Heart left ventricle (tissue), 16 donors: ENCODE measurements around the gene KIAA0753. TPM values are rescaled to one million over a fixed set of nuclear protein-coding genes. Genes with fewer than 3 reads are reported as not detected.

Source experiments
- ATAC-seq, 4 donors: fragments of 200-7000 bp; cut with Tn5 transposase; one replicate each; pipeline ENCODE4 v1.9.1; 2020 to 2022; ENCODE audit warnings: moderate library complexity in 4 of 4, mild to moderate bottlenecking in 3 of 4, moderate number of reproducible peaks in 1 of 4
- DNase-seq, 5 donors: peaks; one replicate each; pipeline ENCODE4 v3.0.0-alpha.2; 2020
- H3K27ac ChIP-seq, 12 donors: fragments of 200-600 bp; sonication (generic) in 4 of 12; one replicate each; pipeline versions ENCODE4 v1.5.0 to v1.8.0; 2016 to 2022; ENCODE audit warnings: mild to moderate bottlenecking in 2 of 12
- H3K27me3 ChIP-seq, 9 donors: fragments of 200-600 bp; sonication (generic) in 2 of 9; one replicate each; pipeline versions ENCODE4 v1.5.1 to v1.8.0; 2016 to 2022; ENCODE audit warnings: mild to moderate bottlenecking in 3 of 9
- H3K36me3 ChIP-seq, 9 donors: fragments of 200-600 bp; sonication (generic) in 2 of 9; one replicate each; pipeline versions ENCODE4 v1.5.0 to v1.8.0; 2018 to 2022; ENCODE audit warnings: mild to moderate bottlenecking in 2 of 9
- H3K4me1 ChIP-seq, 12 donors: fragments of 200-600 bp; sonication (generic) in 4 of 12; one replicate each; pipeline versions ENCODE4 v1.5.0 to v1.8.0; 2016 to 2022; ENCODE audit warnings: mild to moderate bottlenecking in 3 of 12
- H3K4me3 ChIP-seq, 12 donors: fragments of 200-600 bp; sonication (generic) in 4 of 12; one replicate each; pipeline versions ENCODE4 v1.5.0 to v1.8.0; 2017 to 2022; ENCODE audit warnings: mild to moderate bottlenecking in 9 of 12, moderate library complexity in 4 of 12
- H3K9me3 ChIP-seq, 12 donors: fragments of 200-600 bp; sonication (generic) in 4 of 12; one replicate each; pipeline versions ENCODE4 v1.5.0 to v1.8.0; 2016 to 2022; ENCODE audit warnings: mild to moderate bottlenecking in 1 of 12
- POLR2A ChIP-seq, 2 donors: fragments of 450-650 bp; IDR thresholded peaks; one replicate each; pipeline ENCODE4 v1.6.1; 2017; ENCODE audit warnings: antibody characterized with exemption in 2 of 2, mild to moderate bottlenecking in 2 of 2, moderate library complexity in 2 of 2
- WGBS, 4 donors: extraction: QIAGEN DNeasy Blood & Tissue Kit in 2 of 4; methylation state at CpG; one replicate each; pipeline versions ENCODE4 v1.1.5 to v1.1.7; 2013 to 2018; 5-methylcytosine and 5-hydroxymethylcytosine counted together
- intact Hi-C, 10 donors: fragments of 100-400 bp; cut with DNase I; formaldehyde crosslinking; loops; one replicate each; pipeline versions ENCODE4 v1.11.1 to v1.14.2; 2022
- polyA plus RNA-seq, 2 donors: library from polyadenylated mRNA; stranded (reverse); fragments of 200-250 nt; gene quantifications; one replicate each; pipeline ENCODE4 v1.2.3, GENCODE V29; 2013
- total RNA-seq, 9 donors: library from RNA; depleted of rRNA in 2 of 9; stranded (reverse); fragments of >200 nt in 2 of 9; fragmentation: NEBNext Ultra II Directional in 3 of 9; extraction: Animal tissue kit (Norgen Biotek cat#: 25700) in 3 of 9; gene quantifications; one replicate each; pipeline versions ENCODE4 v1.1.0 to v1.2.4, GENCODE V29; 2016 to 2023
- TF ChIP-seq, protein P1 (sequence below), 12 donors: fragments of 200-600 bp; sonication (generic) in 4 of 12; IDR thresholded peaks; one replicate each; pipeline versions ENCODE4 v1.5.0 to v1.8.0; 2018 to 2022; ENCODE audit warnings: antibody characterized with exemption in 12 of 12, mild to moderate bottlenecking in 5 of 12
- donor health status: ischemic (EF 13 %, LVEDD 7.1; RV severe dilation, severe dysfunction).
- donor health status: healthy with polysubstance abuse.
- donor health status: DM: no; HTN: yes; CAD: no.
- donor health status: DM: no; HTN: no; CAD: no.
- donor health status: ischemic (EF 25% LVEDD 6.9; RV normal size, moderate dysfunction).
- donor health status: ischemic (EF 25% LVEDD 5.7; RV mildly dilated, moderate dysfunction).
- donor health status: healthy.
- donor health status: DM: yes; HTN: yes; CAD: no.
- donor health status: ischemic (EF 35%, LVEDD 5.7; RV mildly dilated, moderate dysfunction).
- donor health status: nonischemic (EF 11% LVEDD 7.7; RV severe dilation, severe dysfunction).
- donor health status: DM: yes; HTN: yes; CAD: no.
- donor health status: PGD.
- donor health status: ischemic (EF 29% LVEDD 5.4; RV normal size, mild dysfunction).
- donor health status: nonischemic (EF 23%, LVEDD 6.1; RV moderate dilation, normal function).

Gene KIAA0753
- total and polyA plus RNA-seq, 11 donors, result 2.7 to 10.2 (median 5.0) TPM

DNA sequence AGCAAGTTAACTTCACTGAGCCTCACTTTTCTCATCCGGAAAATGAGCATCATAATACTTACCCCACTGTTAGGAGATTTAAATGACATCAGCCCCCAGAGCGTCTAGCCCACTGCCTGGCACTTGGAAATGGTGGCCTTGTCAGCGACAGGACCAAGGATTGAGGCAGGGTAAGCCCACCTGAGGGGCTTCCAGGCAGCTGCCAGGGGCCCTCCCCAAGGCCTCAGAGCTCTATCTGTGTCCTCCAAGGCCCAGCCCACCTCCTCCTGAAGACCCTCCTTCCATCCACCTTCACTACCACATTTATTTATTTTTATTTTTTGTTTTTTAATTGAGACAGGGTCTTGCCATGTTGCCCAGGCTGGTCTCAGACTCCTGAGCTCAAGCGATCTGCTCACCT, 97.9 kb downstream of the KIAA0753 start:
- H3K27ac ChIP-seq, result no peak overlapping the region
- WGBS, 4 donors, result 86 to 96% (median 92%) methylated on average over 4 of the region's 4 CpGs

DNA sequence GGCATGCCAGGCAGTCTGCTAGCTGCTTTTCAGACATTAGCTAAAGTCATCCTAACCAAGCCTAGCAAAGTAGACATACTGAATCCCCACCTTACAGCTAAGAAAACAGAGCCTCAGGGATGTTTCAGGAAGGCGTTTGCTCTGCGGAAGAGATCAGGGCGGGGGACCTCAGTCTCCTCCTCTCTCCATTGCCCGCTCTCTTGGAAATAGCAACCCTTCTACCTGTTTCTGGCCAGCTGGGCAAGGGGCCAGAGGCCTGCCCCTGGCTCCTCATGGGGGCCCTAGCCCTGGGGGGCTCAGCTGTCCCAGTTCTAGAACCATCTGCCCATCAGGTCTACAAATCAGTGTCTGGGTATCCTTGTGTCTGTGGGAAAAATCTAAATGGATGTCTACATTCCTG, 98.6 kb downstream of the KIAA0753 start:
- Histone ChIP-seq H3K27ac (no peak overlapping the region), H3K27me3 (no peaks in the 10 kb centered on the region), H3K4me3 (no peak overlapping the region), H3K9me3 (peaks cover 0 to 13% (median 0%) of the 10 kb centered on the region in 12 donors), H3K36me3 (no peaks in the 10 kb centered on the region), H3K4me1 (no peaks in the 10 kb centered on the region)
- TF ChIP-seq, protein P1, sequence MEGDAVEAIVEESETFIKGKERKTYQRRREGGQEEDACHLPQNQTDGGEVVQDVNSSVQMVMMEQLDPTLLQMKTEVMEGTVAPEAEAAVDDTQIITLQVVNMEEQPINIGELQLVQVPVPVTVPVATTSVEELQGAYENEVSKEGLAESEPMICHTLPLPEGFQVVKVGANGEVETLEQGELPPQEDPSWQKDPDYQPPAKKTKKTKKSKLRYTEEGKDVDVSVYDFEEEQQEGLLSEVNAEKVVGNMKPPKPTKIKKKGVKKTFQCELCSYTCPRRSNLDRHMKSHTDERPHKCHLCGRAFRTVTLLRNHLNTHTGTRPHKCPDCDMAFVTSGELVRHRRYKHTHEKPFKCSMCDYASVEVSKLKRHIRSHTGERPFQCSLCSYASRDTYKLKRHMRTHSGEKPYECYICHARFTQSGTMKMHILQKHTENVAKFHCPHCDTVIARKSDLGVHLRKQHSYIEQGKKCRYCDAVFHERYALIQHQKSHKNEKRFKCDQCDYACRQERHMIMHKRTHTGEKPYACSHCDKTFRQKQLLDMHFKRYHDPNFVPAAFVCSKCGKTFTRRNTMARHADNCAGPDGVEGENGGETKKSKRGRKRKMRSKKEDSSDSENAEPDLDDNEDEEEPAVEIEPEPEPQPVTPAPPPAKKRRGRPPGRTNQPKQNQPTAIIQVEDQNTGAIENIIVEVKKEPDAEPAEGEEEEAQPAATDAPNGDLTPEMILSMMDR (IDR thresholded peaks at IDR 0.05), result no peak
- no peak for TF ChIP-seq POLR2A (IDR thresholded peaks at IDR 0.05)
- no peak for ATAC-seq
- DNase-seq, result peak in 1 of 5 donors; percentile 7
- intact Hi-C loops, result loop anchor here in 1 of 10 donors (10.0 kb wide), 1 partner anchor 67 kb away; no protein-coding TSS in a partner anchor
- WGBS, 4 donors, result 84 to 91% (median 87%) methylated on average over 4 of the region's 4 CpGs

More for the DNA sequence above, 97.9 kb downstream of the KIAA0753 start:
- no peaks in the 10 kb centered on the region for H3K4me1 ChIP-seq
- no peak for ATAC-seq
- DNase-seq, result peak in 1 of 5 donors; percentile 5
- intact Hi-C loops, result loop anchor here in 1 of 10 donors (10.0 kb wide), 1 partner anchor 68 kb away; no protein-coding TSS in a partner anchor
- TF ChIP-seq POLR2A (IDR thresholded peaks at IDR 0.05), result no peak
- TF ChIP-seq, protein P1 (IDR thresholded peaks at IDR 0.05), result no peak
- no peaks in the 10 kb centered on the region for H3K27me3 ChIP-seq
- H3K4me3 ChIP-seq, result no peak overlapping the region
- H3K9me3 ChIP-seq, result peaks cover 0 to 13% (median 0%) of the 10 kb centered on the region in 12 donors
- no peaks in the 10 kb centered on the region for H3K36me3 ChIP-seq

DNA sequence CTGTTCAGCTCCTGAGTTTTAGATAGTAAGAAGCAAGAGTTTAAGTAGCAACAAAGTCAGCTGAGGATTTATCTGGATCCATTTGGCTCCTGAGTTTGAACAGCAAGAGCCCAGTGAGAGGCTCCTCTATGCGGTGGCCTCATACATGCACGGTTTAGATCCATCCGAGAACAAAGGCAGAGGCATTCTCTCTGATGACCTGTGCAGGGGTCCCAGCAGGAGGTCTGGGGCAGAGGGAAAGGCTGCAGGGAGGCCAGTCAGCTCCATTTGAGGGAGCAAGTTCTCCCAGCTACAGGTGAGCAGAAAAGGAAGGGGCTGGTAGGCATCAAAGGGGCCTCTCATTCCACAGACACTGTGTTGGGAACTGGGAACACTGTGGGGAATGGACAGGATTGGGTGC, 100.6 kb downstream of the KIAA0753 start:
- peaks cover 0 to 13% (median 0%) of the 10 kb centered on the region in 12 donors for H3K9me3 ChIP-seq
- no peaks in the 10 kb centered on the region for H3K27me3 ChIP-seq
- H3K27ac ChIP-seq, result no peak overlapping the region
- no peaks in the 10 kb centered on the region for H3K36me3 ChIP-seq
- no peak for TF ChIP-seq POLR2A (IDR thresholded peaks at IDR 0.05)
- TF ChIP-seq, protein P1 (IDR thresholded peaks at IDR 0.05), result no peak
- ATAC-seq (no peak), DNase-seq (peak in 1 of 5 donors; percentile 4)
- intact Hi-C loops, result loop anchor here in 1 of 10 donors (10.0 kb wide), 1 partner anchor 65 kb away; no protein-coding TSS in a partner anchor
- H3K4me3 ChIP-seq, result no peak overlapping the region
- WGBS, 4 donors, result 53 to 69% (median 60%) methylated on average over 3 of the region's 3 CpGs
- no peaks in the 10 kb centered on the region for H3K4me1 ChIP-seq

DNA sequence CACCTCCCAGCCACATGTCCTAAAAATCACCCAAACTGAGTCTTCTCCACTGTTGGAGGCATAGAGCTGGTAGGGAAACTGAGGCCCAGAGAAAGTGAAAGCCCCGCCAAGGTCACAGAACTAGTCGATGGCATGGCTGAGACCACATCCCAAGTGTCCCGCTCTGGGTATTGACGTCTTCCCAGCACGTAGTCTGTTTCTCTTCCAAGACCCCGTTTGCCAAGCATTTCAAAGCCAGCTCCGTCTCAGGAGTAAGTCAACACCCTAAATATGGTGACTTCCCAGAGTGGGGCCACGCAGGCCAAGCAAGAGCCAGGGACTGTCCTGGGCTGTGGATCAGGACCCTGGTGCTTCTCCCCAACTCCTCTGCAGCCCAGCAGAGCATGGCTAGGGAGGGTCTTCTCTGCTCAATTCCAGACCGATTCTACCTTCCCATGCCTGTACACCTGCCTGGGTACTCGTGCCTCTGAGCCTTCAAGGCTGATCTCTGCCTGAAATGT, 103.9 kb downstream of the KIAA0753 start:
- Histone ChIP-seq H3K4me1 (no peaks in the 10 kb centered on the region), H3K27ac (no peak overlapping the region), H3K4me3 (no peak overlapping the region), H3K9me3 (peaks cover 0 to 13% (median 0%) of the 10 kb centered on the region in 12 donors), H3K27me3 (no peaks in the 10 kb centered on the region), H3K36me3 (no peaks in the 10 kb centered on the region)
- WGBS, 4 donors, result 87 to 91% (median 89%) methylated on average over 10 of the region's 10 CpGs
- ATAC-seq (no peak), DNase-seq (no peak)
- intact Hi-C loops, result no loop called here
- TF ChIP-seq, protein P1 (IDR thresholded peaks at IDR 0.05), result no peak
- no peak for TF ChIP-seq POLR2A (IDR thresholded peaks at IDR 0.05)
